ENCODE measurements around the gene CSNK1E.

DNA sequence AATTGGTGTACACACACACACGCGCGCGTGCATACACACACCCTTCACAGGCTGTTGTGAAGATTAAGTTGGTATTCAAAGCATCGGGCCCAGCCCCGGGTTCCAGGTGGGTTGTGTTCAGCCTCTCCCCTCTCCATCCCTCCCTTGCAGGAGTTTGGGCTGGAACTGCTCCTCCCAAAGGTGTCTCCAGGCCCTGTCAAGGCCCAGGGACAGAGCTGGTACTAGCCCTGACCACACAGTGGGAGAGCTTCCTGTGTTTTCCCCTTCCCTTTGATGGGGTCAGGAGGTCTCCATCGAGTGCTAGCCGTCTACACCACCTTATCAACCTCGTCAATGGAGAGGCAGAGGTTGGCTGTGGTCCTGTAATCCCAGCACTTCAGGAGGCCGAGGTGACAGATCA, 36.5 kb upstream of the CSNK1E start:
- TF ChIP-seq, protein P1, sequence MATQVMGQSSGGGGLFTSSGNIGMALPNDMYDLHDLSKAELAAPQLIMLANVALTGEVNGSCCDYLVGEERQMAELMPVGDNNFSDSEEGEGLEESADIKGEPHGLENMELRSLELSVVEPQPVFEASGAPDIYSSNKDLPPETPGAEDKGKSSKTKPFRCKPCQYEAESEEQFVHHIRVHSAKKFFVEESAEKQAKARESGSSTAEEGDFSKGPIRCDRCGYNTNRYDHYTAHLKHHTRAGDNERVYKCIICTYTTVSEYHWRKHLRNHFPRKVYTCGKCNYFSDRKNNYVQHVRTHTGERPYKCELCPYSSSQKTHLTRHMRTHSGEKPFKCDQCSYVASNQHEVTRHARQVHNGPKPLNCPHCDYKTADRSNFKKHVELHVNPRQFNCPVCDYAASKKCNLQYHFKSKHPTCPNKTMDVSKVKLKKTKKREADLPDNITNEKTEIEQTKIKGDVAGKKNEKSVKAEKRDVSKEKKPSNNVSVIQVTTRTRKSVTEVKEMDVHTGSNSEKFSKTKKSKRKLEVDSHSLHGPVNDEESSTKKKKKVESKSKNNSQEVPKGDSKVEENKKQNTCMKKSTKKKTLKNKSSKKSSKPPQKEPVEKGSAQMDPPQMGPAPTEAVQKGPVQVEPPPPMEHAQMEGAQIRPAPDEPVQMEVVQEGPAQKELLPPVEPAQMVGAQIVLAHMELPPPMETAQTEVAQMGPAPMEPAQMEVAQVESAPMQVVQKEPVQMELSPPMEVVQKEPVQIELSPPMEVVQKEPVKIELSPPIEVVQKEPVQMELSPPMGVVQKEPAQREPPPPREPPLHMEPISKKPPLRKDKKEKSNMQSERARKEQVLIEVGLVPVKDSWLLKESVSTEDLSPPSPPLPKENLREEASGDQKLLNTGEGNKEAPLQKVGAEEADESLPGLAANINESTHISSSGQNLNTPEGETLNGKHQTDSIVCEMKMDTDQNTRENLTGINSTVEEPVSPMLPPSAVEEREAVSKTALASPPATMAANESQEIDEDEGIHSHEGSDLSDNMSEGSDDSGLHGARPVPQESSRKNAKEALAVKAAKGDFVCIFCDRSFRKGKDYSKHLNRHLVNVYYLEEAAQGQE (IDR thresholded peaks at IDR 0.05; ENCODE audit: insufficient read depth in 1 of 2, low read depth in 2 of 2, low read length in 2 of 2), result no peak
- TF ChIP-seq POLR2AphosphoS5 (IDR thresholded peaks at IDR 0.05; ENCODE audit: low read depth, low read length), result no peak
- TF ChIP-seq SIN3A (IDR thresholded peaks at IDR 0.05; ENCODE audit: borderline replicate concordance, insufficient read depth, low read length), result no peak
- no peak for TF ChIP-seq TAF1 (IDR thresholded peaks at IDR 0.05; ENCODE audit: borderline replicate concordance, insufficient read depth, low read length)

Measured in PFSK-1 (cell line).